GM20000 (cell line): ENCODE data around the gene FAM20C.

ENCODE experiments used
- DNase-seq: peaks from one replicate; pipeline ENCODE4 v3.0.0; 2012; ENCODE audit warnings: low spot score
- TF ChIP-seq, protein P1 (sequence below): IDR thresholded peaks from 2 replicates; pipeline ENCODE4 v1.5.1; 2012; ENCODE audit warnings: mild to moderate bottlenecking, control low read depth; ENCODE audit errors: extremely low read depth, missing control alignments

FAM20C gene

DNA sequence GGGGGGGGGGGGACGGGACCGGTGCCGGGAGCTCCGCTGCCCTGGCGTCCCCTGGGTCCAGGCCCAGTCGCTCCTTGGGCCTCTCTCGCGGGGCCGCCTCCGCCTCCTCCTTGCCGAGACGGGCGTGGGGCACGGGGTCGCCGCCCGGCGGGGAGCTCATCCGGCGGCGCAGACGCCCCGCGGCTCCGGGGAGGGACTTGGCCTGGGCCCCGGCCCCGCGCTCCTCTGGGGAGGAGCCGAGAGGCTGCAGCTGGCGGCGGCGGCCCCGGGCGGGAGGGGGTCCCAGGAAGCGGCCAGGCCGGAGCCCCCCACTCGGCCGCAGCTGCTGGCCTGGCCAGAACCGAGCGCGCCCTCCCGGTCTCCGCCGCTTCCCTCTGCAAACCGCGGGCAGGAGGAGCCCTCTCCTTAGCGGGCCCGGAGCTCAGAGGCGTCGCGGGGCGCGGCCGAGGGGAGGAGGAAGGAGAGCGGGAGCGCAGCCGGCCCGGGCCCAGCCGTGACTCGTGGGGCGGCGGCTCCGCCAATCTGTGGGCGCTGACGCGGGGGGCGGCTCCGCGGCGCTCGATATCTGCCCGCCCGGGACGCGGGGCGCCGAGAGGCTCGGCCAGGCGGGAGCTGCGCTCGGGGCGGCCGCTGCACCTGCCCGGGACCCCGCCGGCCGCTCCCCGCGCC lies at the start of gene FAM20C:
FAM20C (plus strand) TSS at position 591 of the 669 bp plus-strand sequence. CDS start 629 bp downstream, outside the sequence.
- TF ChIP-seq, protein P1, sequence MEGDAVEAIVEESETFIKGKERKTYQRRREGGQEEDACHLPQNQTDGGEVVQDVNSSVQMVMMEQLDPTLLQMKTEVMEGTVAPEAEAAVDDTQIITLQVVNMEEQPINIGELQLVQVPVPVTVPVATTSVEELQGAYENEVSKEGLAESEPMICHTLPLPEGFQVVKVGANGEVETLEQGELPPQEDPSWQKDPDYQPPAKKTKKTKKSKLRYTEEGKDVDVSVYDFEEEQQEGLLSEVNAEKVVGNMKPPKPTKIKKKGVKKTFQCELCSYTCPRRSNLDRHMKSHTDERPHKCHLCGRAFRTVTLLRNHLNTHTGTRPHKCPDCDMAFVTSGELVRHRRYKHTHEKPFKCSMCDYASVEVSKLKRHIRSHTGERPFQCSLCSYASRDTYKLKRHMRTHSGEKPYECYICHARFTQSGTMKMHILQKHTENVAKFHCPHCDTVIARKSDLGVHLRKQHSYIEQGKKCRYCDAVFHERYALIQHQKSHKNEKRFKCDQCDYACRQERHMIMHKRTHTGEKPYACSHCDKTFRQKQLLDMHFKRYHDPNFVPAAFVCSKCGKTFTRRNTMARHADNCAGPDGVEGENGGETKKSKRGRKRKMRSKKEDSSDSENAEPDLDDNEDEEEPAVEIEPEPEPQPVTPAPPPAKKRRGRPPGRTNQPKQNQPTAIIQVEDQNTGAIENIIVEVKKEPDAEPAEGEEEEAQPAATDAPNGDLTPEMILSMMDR = no peak
- DNase-seq = no peak

DNA sequence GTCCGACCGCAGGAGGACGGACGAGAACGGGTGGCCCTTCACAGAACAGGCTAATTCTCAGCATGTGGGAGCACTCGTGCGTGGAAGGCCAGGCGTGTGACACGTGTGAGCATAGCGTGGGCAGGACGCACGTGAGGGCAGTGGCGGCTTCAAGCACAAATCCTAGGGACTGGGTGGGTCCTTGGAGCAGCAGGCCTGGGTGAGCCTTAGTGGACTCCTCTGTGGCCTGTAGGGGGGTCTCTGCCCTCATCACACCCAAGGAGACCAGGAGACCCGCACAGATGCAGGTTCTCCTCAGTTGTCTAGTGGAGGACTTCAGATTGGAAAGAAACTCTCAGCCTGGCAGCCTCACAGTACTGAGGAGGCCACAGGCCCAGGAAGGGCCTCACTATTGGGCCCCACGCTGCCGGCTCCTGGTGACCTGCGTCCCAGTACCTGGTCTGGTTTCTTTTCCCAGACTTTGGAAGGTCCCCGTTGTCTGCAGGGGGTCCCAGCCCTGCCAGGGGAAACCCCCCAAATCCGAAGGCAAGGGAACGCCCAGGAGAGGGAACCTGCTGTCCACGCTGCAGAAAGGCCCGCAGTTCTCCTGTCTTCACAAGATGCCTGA lies 49.1 kb upstream of the FAM20C start:
- no peak for DNase-seq

DNA sequence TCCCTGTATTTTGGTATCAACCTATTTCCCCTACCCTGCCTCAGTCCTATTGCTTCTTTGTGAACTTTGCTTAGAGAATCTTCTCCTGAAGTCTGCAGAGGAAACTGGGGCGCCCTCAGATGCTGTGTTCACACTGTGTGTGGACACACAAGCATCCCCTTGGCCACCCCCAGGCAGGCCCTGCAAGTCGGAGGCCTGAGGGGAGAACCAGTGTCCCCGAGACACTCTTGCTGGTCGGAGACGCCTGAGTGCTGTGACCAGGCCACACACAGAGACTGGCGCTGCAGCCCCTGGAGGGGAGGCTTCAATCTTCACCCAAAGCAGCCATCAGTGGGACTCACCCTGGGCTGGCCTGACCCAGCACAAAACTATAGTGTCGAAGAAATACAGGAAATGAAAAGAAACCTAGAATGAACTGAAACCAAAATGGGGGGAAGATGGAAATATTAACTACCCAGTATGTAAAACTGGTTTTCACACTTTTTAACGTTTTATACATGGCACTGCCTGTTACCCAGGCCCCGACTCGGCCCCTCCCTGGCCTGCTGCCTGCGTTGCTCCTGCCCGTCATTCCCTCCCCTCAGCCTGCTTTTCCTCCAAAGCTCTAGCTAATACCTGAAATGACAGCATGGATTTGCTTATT lies 48.4 kb upstream of the FAM20C start:
- TF ChIP-seq, protein P1 = no peak
- peak; percentile 65 for DNase-seq

More for the DNA sequence above, 49.1 kb upstream of the FAM20C start:
- TF ChIP-seq, protein P1 = no peak

GRCh38 chr7:144454-144826 lies 47.9 kb upstream of the FAM20C start:
- no peak for DNase-seq
- TF ChIP-seq, protein P1 = no peak

GRCh38 chr7:145863-146262 lies 46.5 kb upstream of the FAM20C start:
- DNase-seq = no peak
- TF ChIP-seq, protein P1 = no peak

DNA sequence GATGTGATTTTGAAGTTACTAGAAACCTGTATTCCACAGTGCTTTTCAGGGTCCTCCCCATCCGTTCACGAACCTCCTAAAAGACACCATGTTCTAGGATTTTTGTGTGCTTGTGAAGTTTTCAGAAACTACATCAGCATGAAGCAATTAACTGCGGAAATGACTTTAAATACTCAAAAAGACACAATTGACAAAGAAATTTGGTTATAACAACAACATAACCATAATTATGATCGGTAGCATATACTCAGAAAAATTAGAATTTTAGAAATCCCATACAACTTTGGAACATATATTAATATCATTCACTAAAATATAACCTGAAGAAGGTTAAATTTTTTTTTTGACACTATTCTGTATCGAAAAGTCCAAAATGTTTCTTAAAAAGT lies 43.8 kb upstream of the FAM20C start:
- DNase-seq = no peak
- TF ChIP-seq, protein P1 = no peak
